CD14-positive monocyte (primary cell): Measurements from ENCODE around the gene NPAS3. TPM values are rescaled to one million over a fixed set of nuclear protein-coding genes. Genes with fewer than 3 reads are reported as not detected.

ENCODE experiments used
- DNase-seq, 3 donors: peaks; one replicate each; pipeline ENCODE4 v3.0.0-alpha.2; 2011 to 2022
- H2AFZ ChIP-seq: 2 replicates; pipeline ENCODE4 v1.6.0; 2012; ENCODE audit warnings: mild to moderate bottlenecking, low read depth, low read length, inconsistent platforms; ENCODE audit not compliant: insufficient read depth, poor library complexity, severe bottlenecking
- H3K27ac ChIP-seq, 2 donors: 1 replicate in 1 of 2; 2 replicates in 1 of 2; pipeline ENCODE4 v1.5.1; 2012 to 2013; ENCODE audit warnings: low read length in 2 of 2, control low read depth in 1 of 2, inconsistent platforms in 1 of 2, low read depth in 1 of 2, mild to moderate bottlenecking in 1 of 2
- H3K27me3 ChIP-seq, 2 donors: one replicate each; pipeline versions ENCODE4 v1.6.0 to v1.6.1; 2011 to 2013; ENCODE audit warnings: low read length in 2 of 2; ENCODE audit not compliant: control insufficient read depth in 2 of 2, insufficient read depth in 2 of 2
- H3K36me3 ChIP-seq, 2 donors: replicated peaks in 1 of 2; 1 replicate in 1 of 2; 2 replicates in 1 of 2; pipeline versions ENCODE4 v1.5.1 to v1.6.1; 2012 to 2013; ENCODE audit warnings: low read length in 2 of 2, control low read depth in 1 of 2, inconsistent platforms in 1 of 2, mild to moderate bottlenecking in 1 of 2; ENCODE audit not compliant: insufficient read depth in 2 of 2, control insufficient read depth in 1 of 2
- H3K4me1 ChIP-seq, 2 donors: 1 replicate in 1 of 2; 2 replicates in 1 of 2; pipeline versions ENCODE4 v1.5.1 to v1.6.1; 2012 to 2013; ENCODE audit warnings: low read length in 2 of 2, control low read depth in 1 of 2, inconsistent platforms in 1 of 2, mild to moderate bottlenecking in 1 of 2, moderate library complexity in 1 of 2; ENCODE audit not compliant: insufficient read depth in 2 of 2, control insufficient read depth in 1 of 2
- H3K4me2 ChIP-seq: replicated peaks from 2 replicates; pipeline ENCODE3; 2012; ENCODE audit warnings: low read length, moderate library complexity, mild to moderate bottlenecking; ENCODE audit not compliant: poor library complexity, severe bottlenecking; ENCODE audit errors: extremely low read depth
- H3K4me3 ChIP-seq, 3 experiments: fragments of 200-600 bp in 1 of 3; sonication (generic) in 1 of 3; replicated peaks in 1 of 3; 1 replicate in 2 of 3; 2 replicates in 1 of 3; pipeline ENCODE4 v1.5.1; 2011 to 2013; ENCODE audit warnings: low read length in 3 of 3, mild to moderate bottlenecking in 3 of 3, control low read depth in 2 of 3, low read depth in 2 of 3, inconsistent platforms in 1 of 3, moderate library complexity in 1 of 3
- H3K79me2 ChIP-seq: 2 replicates; pipeline ENCODE4 v1.6.0; 2012; ENCODE audit warnings: mild to moderate bottlenecking, control low read depth, inconsistent platforms, low read length, moderate library complexity; ENCODE audit not compliant: insufficient read depth
- H3K9ac ChIP-seq: 2 replicates; pipeline ENCODE4 v1.6.0; 2017; ENCODE audit warnings: low read length, mild to moderate bottlenecking; ENCODE audit not compliant: insufficient read depth, poor library complexity, severe bottlenecking
- H3K9me3 ChIP-seq, 2 donors: replicated peaks in 1 of 2; 1 replicate in 1 of 2; 2 replicates in 1 of 2; pipeline versions ENCODE4 v1.5.1 to v1.6.1; 2012 to 2013; ENCODE audit warnings: low read length in 2 of 2, control low read depth in 1 of 2; ENCODE audit not compliant: control insufficient read depth in 1 of 2, insufficient read depth in 1 of 2
- H4K20me1 ChIP-seq: 2 replicates; pipeline ENCODE4 v1.6.0; 2012; ENCODE audit warnings: mild to moderate bottlenecking, low read length, control low read depth, moderate library complexity; ENCODE audit not compliant: insufficient read depth
- H3K27ac Mint-ChIP-seq, 7 donors: one replicate each; pipeline ENCODE4 v1.8.0; 2020; ENCODE audit warnings: mild to moderate bottlenecking in 7 of 7, mixed read lengths in 7 of 7, moderate library complexity in 6 of 7, inconsistent platforms in 2 of 7
- H3K27me3 Mint-ChIP-seq, 3 donors: one replicate each; pipeline ENCODE4 v1.8.0; 2021 to 2022; ENCODE audit warnings: low read depth in 3 of 3, mild to moderate bottlenecking in 3 of 3, mixed read lengths in 3 of 3, moderate library complexity in 3 of 3, inconsistent platforms in 1 of 3
- H3K36me3 Mint-ChIP-seq, 2 donors: one replicate each; pipeline ENCODE4 v1.8.0; 2020; ENCODE audit warnings: mixed read lengths in 2 of 2, inconsistent platforms in 1 of 2, mild to moderate bottlenecking in 1 of 2
- H3K4me1 Mint-ChIP-seq: one replicate; pipeline ENCODE4 v1.8.0; 2020; ENCODE audit warnings: mild to moderate bottlenecking, mixed read lengths
- H3K4me3 Mint-ChIP-seq, 2 donors: one replicate each; pipeline ENCODE4 v1.8.0; 2020; ENCODE audit warnings: mild to moderate bottlenecking in 2 of 2, mixed read lengths in 2 of 2, moderate library complexity in 1 of 2
- H3K9me3 Mint-ChIP-seq, 7 donors: one replicate each; pipeline ENCODE4 v1.8.0; 2020 to 2022; ENCODE audit warnings: mixed read lengths in 7 of 7, mild to moderate bottlenecking in 6 of 7, moderate library complexity in 6 of 7, inconsistent platforms in 2 of 7
- CTCF ChIP-seq: fragments of 200-600 bp; IDR thresholded peaks from one replicate; pipeline ENCODE4 v1.8.0; 2022; ENCODE audit warnings: antibody characterized with exemption, mild to moderate bottlenecking
- WGBS: methylation state at CpG from one replicate; pipeline ENCODE4 v1.1.5; 2013; ENCODE audit warnings: missing lambda C conversion rate; ENCODE audit not compliant: insufficient coverage; 5-methylcytosine and 5-hydroxymethylcytosine counted together
- intact Hi-C, 2 donors: fragments of 100-400 bp; cut with micrococcal nuclease; formaldehyde crosslinking; loops; one replicate each; pipeline versions ENCODE4 v1.15.0 to v1.15.1; 2023
- polyA plus RNA-seq, 3 donors: library from polyadenylated mRNA; depleted of rRNA in 1 of 3; unstranded in 2 of 3; stranded (reverse) in 1 of 3; fragments of 300-500 nt in 2 of 3; fragments of >200 nt in 1 of 3; fragmentation: Illumina TruSeq in 2 of 3; gene quantifications; 1 replicate in 2 of 3; 2 replicates in 1 of 3; pipeline ENCODE4 v1.2.3, GENCODE V29; 2012 to 2021

The NPAS3 gene
- polyA plus RNA-seq, 3 donors, result not detected

GRCh38 chr14:33560718-33561431 is 622.2 kb downstream of the NPAS3 start:
- 85% methylated on average over 3 of the region's 7 CpGs for WGBS
- H4K20me1 ChIP-seq, result no peaks in the 10 kb centered on the region
- no peaks in the 10 kb centered on the region for H3K27me3 Mint-ChIP-seq
- intact Hi-C loops, result no loop called here
- H3K4me2 ChIP-seq, result no peak overlapping the region
- no peak overlapping the region for H3K27ac Mint-ChIP-seq
- no peak for DNase-seq
- no peaks in the 10 kb centered on the region for H3K79me2 ChIP-seq
- no peaks in the 10 kb centered on the region for H3K4me1 Mint-ChIP-seq
- H3K4me1 ChIP-seq, result no peaks in the 10 kb centered on the region
- no peaks in the 10 kb centered on the region for H3K9me3 ChIP-seq
- no peaks in the 10 kb centered on the region for H3K9me3 Mint-ChIP-seq
- no peak overlapping the region for H3K27ac ChIP-seq
- no peak overlapping the region for H3K9ac ChIP-seq
- TF ChIP-seq CTCF, result no peak
- H3K4me3 ChIP-seq, result no peak overlapping the region
- H3K4me3 Mint-ChIP-seq, result no peak overlapping the region
- no peaks in the 10 kb centered on the region for H3K27me3 ChIP-seq
- no peaks in the 10 kb centered on the region for H3K36me3 ChIP-seq
- no peak overlapping the region for H2AFZ ChIP-seq
- no peaks in the 10 kb centered on the region for H3K36me3 Mint-ChIP-seq

GRCh38 chr14:33561488-33562175 is 623.0 kb downstream of the NPAS3 start:
- Histone ChIP-seq H4K20me1 (no peaks in the 10 kb centered on the region), H3K4me1 (no peaks in the 10 kb centered on the region), H3K27me3 (no peaks in the 10 kb centered on the region), H2AFZ (no peak overlapping the region), H3K4me3 (no peak overlapping the region), H3K79me2 (no peaks in the 10 kb centered on the region), H3K36me3 (no peaks in the 10 kb centered on the region), H3K4me2 (no peak overlapping the region), H3K9me3 (no peaks in the 10 kb centered on the region), H3K27ac (no peak overlapping the region), H3K9ac (no peak overlapping the region)
- Mint-ChIP-seq H3K4me3 (no peak overlapping the region), H3K27me3 (no peaks in the 10 kb centered on the region), H3K36me3 (no peaks in the 10 kb centered on the region), H3K27ac (no peak overlapping the region), H3K4me1 (no peaks in the 10 kb centered on the region), H3K9me3 (no peaks in the 10 kb centered on the region)
- intact Hi-C loops, result no loop called here
- WGBS, result 90% methylated on average over 3 of the region's 7 CpGs
- DNase-seq, result no peak
- no peak for TF ChIP-seq CTCF
